HG03571 (cell line): ENCODE results near the gene PGP.

Source experiments
- ATAC-seq: cut with Tn5 transposase; IDR thresholded peaks from one replicate; pipeline ENCODE4 v1.9.1; 2021; ENCODE audit not compliant: unreplicated experiment

Gene PGP

DNA sequence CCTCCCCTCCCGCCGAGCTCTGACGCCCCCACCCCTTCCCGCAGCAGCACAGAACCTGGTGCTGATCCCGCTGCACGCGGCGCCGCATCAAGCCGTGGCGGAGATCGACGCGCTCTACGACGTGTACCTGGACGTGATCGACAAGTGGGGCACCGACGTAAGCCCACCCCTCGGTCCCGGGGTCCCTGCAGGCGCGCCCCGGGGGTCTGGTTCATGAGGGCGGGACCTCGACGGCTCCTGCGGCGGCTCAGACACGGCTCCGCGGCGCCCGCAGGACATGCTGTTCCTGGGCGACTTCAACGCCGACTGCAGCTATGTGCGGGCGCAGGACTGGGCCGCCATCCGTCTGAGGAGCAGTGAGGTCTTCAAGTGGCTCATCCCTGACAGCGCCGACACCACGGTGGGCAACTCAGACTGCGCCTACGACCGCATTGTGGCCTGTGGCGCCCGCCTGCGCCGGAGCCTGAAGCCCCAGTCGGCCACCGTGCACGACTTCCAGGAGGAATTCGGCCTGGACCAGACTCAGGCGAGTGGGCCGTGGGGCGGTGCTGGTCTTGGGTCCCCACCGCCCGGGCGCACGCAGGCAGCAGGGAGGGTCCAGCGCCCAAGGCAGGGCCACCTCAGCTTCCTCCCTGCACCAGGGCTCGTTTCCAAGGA is 23.0 kb upstream of the PGP start:
- ATAC-seq = no peak

DNA sequence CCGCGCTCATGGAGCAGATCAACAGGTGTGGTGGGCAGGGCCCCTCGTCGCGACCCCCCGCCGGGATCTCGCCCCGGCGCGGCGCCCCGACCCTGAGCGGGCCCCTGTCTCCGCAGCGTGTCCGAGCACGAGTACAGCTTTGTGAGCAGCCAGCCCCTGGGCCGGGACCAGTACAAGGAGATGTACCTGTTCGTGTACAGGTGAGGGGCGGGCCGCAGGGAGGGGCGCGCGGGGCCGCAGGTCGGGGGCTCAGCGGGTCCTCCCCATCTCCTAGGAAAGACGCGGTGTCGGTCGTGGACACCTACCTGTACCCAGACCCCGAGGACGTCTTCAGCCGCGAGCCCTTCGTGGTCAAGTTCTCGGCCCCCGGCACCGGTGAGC is 22.5 kb upstream of the PGP start:
- ATAC-seq = no peak

DNA sequence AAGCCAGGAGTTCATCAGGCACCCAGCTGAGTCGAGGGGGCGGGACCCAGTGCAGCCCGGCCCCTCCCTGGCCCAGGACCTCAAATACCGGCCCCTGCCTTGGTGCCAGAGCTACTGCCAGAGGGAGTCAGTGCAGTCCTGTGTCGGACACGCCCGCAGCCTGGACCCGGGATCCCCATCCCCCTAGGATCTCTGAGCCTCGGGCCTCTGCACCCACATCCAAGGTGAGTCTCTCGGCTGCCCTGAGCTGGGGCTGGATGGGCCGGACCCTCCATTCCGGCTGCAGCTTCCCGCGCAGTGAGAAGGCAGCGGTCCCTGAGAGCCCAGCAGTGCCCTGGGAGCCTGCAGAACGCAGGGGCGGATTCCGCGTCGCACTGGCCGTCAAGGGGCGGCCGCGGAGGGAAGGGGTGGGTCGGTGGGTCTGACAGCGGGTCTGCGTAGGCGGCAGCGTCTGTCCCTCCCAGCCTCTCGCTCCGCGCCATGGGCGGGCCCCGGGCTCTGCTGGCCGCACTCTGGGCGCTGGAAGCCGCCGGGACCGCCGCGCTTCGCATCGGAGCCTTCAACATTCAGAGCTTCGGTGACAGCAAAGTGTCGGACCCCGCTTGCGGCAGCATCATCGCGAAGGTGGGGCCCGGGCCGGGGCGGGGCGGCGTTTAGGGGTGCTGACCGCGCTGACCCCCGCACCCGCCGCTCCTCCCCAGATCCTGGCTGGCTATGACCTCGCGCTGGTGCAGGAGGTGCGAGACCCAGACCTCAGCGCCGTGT is 21.9 kb upstream of the PGP start, which contains the start of gene DNASE1L2:
TSS of gene DNASE1L2 (plus strand) at position 108 of the 765 bp plus-strand sequence. CDS start at position 481, 373 bp downstream.
- ATAC-seq = no peak

DNA sequence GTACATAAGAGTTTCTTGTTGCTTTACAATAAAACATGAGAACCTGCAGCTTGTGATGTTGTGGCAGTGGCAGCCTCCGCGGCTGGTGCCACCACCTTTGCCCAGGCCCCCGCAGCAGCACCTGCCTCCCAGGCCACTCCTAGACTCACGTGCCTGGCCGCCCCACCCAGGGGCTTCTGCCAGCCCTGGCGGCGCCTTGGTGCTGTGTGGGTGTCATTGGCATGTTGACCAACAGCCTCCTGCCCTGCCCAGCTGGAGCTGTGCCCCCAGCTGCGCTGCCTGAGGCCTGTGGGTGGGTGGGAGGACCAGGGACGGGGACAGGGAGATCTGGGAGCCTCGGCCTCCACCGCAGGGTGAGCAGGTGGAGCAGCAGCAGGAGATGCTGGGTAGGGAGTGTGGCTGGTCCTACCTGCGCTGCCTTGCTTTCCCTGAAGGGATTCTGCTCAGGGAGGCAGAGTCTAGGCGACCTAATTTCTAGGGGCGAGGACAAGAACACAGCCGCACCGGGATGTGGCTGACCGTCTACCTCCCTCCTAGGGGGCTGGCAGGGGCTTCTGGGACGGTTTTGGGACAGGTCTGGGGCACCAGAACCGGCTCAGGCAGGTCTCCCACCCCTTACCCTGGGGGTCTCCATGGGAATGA is 21.2 kb upstream of the PGP start:
- no peak for ATAC-seq

DNA sequence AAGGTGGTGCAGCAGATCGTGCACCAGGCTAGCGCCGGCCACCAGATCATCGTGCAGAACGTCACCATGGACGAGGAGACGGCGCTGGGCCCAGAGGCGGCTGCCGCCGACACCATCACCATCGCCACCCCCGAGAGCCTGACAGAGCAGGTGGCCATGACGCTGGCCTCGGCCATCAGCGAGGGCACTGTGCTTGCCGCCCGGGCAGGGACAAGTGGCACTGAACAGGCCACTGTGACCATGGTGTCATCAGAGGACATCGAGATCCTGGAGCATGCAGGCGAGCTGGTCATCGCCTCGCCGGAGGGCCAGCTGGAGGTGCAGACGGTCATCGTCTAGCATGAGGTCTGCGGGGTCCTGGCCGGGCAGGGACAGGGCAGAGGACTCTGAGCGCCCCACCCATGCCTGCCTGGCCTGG is 20.6 kb upstream of the PGP start:
- no peak for ATAC-seq

DNA sequence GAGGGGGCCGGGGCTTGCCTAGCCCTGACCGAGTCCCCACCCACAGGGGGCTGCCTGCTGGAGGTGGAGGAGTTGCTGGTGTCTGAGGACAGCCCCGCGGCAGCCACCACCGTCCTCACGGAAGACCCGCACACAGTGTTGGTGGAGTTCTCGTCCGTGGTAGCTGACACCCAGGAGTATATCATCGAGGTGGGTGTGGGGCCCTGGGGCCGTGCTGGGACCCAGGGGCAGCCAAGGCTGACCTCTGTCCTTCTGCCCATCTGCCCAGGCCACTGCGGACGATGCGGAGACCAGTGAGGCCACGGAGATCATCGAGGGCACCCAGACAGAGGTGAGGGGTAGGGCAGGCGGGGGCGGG is 20.2 kb upstream of the PGP start:
- no peak for ATAC-seq

DNA sequence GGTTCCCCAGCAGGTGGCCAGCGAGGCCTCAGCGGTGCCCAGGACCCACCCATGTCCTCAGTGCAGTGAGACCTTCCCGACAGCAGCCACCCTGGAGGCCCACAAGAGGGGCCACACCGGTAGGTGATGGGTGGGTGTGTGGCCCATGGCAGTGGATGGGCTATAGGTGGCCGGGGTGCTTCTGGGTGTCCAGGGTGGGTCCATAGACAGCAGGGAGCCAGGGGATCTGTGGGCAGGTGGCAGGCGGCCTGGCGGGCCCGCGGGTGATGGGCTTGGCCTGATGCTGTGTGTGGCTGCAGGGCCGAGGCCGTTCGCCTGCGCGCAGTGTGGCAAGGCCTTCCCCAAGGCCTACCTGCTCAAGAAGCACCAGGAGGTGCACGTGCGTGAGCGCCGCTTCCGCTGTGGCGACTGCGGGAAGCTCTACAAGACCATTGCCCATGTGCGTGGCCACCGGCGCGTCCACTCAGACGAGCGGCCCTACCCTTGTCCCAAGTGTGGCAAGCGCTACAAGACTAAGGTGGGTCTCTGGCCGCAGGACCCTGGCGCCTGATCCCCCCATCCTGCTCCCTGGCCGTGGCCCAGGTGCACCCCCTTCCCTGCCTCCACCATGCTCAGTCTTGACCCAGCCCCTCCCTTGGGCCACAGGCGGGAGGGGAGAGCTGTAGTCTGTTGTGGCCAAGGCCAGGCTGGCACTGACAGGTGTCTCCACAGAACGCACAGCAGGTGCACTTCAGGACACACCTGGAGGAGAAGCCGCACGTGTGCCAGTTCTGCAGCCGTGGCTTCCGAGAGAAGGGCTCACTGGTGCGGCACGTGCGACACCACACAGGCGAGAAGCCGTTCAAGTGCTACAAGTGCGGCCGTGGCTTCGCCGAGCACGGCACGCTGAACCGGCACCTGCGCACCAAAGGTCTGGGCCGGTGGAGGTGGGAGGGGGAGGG is 19.5 kb upstream of the PGP start:
- no peak for ATAC-seq

DNA sequence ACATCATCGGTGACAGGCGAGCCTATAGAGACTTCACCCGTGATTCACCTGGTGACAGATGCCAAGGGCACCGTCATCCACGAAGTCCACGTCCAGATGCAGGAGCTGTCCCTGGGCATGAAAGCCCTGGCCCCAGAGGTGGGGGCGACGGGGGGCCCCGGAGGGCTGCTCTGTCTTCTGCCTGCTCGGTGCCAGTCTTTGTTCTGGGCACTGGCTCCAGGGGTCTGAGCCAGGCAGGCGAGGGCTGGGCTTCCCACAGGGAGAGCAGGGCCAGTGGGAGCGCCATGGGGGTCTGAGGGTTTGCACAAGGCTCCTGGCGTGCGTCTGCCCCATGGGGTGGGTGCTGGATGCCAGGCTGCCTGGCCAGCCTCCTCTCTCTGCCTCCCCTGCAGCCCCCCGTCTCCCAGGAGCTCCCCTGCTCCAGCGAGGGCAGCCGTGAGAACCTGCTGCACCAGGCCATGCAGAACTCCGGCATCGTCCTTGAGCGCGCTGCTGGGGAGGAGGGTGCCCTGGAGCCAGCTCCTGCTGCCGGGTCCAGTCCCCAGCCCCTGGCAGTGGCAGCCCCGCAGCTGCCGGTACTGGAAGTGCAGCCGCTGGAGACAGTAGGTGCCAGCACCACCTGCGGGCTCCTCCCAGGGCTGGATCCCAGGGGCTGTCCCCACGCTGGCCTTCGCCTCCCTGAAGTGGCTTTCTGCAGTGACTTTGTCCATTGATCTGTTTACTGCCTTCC is 18.6 kb upstream of the PGP start:
- no peak for ATAC-seq

DNA sequence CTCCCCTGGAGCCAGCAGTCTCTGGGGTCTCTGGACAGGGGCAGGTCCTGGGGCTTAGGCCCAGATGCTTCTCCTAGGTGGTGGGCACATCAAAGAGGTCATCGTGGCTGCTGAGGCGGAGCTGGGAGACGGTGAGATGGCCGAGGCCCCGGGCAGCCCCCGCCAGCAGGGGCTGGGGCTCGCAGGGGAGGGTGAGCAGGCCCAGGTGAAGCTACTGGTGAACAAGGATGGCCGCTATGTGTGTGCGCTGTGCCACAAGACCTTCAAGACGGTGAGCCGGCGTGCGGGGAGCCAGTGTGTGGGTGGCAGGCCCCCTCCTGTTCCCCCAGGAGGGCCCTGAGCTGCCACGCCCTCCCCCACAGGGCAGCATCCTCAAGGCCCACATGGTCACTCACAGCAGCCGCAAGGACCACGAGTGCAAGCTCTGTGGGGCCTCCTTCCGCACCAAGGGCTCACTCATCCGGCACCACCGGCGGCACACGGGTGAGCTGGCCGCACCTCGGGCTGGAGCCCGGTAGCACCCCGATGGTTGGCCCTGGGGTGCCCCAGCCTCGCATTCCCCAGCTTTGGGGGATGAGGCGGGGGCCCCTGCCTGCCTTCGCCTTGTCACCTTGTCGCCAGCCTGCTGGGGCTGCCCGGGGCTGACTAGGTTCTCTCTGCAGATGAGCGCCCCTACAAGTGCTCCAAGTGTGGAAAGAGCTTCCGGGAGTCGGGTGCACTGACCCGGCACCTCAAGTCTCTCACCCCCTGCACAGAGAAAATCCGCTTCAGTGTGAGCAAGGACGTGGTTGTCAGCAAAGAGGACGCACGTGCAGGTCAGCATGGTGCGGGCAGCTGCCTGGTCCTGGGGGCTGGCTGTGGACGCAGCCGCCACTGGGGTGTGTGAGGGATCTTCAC is 17.7 kb upstream of the PGP start:
- ATAC-seq = no peak

- no peak for ATAC-seq
Observed at GRCh38 chr16:2231016-2231931, 16.6 kb upstream of the PGP start.

- no peak for ATAC-seq
Observed at GRCh38 chr16:2230376-2230775, 15.7 kb upstream of the PGP start.

GRCh38 chr16:2229632-2230250 is 15.1 kb upstream of the PGP start:
- ATAC-seq = no peak

DNA sequence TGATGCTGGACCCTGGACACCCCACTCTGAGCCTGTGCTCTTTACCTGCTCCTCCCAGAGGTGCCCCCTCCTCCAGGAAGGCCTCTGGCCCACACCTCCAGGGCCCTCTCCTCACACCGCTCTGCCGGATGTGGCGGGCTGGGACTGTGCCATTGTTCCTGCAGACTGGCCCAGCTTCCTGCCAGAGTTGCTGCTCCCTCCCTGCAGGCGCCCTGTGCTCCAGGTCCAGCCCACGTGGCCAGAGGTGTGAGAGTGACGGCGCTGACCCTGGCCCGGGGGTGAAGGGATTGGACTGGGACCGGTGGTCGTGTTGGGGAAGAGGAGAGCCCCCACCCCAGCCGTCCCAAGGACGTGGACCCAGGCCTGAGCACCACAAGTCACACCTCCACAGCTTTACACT is 14.5 kb upstream of the PGP start:
- no peak for ATAC-seq

GRCh38 chr16:2228161-2228824 is 13.7 kb upstream of the PGP start:
- no peak for ATAC-seq

DNA sequence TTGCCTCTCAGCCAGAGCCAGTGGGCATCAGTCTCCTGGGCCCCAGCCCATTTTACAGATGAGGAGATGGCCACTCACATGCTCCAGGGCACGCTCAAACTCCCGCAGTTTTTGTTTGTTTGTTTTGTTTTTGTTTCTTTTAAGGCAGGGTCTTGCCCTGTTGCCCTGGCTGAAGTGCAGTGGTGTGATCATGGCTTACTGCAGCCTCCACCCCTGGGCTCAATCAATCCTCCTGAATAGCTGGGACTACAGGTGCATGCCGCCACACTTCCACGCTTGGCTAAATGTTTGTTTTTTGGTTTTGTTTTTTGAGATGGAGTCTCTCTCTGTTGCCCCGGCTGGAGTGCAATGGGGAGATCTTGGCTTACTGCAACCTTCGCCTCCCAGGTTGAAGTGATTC is 12.3 kb upstream of the PGP start:
- ATAC-seq = no peak

DNA sequence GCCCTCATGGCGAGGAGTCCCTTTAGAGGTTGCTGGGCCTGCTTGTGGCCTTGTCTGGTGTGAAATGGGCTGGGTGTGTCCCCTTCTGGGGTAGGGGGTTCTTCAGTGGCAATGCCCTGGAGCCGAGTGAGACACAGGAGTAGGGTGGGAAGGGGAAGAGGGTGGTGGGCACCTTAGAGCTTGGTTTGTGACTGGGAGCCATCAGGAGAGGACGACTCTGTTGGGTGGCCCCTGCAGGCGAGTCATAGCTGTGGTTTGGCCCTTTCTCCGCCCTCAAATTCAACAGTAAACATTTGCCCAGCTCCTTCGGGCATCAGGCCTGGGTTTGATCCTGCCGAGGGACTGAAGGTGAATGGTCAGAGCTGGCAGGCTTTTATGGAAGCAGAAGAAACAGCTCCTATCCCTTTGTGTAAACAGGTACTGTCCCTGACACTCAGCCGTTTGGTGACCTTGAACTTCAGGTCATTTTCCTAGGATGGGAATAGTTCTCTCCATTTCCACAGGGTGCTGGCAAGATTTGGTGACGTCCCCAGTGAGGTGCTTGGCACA is 11.7 kb upstream of the PGP start:
- ATAC-seq = no peak

GRCh38 chr16:2223942-2224486 is 9.4 kb upstream of the PGP start:
- ATAC-seq = peak; percentile 15
